Astrocyte (in vitro differentiated cells and primary cell): ENCODE measurements around the gene MYOF.
"Not testable (repeated sequence)": the region's sequence is repeated elsewhere in the genome, so short reads cannot be mapped to it uniquely, and the experiment has no call there.

Experiments used
- EZH2 ChIP-seq: IDR thresholded peaks from 2 replicates; pipeline ENCODE4 v1.6.1; 2012; ENCODE audit warnings: mild to moderate bottlenecking, low read length, inconsistent platforms; ENCODE audit not compliant: insufficient read depth
- TF ChIP-seq, protein P1 (sequence below): IDR thresholded peaks from 2 replicates; pipeline ENCODE4 v1.5.1; 2011; ENCODE audit warnings: low read depth, mild to moderate bottlenecking, inconsistent platforms, low read length, moderate library complexity; ENCODE audit not compliant: insufficient read depth

DNA sequence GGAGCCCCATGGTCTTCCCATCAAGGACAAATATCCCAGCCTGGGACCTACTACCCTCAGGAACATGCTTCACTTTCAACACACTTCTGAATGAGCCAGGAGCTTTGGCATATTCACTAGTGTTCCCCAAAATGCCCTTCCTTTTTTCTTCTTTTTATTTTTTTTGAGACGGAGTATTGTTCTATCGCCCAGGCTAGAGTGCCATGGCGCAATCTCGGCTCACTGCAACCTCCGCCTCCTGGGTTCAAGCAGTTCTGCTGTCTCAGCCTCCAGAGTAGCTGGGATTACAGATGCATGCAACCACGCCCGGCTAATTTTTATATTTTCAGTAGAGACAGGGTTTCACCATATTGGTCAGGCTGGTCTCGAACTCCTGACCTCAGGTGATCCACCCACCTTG lies 63.1 kb downstream of the MYOF start:
- TF ChIP-seq, protein P1, sequence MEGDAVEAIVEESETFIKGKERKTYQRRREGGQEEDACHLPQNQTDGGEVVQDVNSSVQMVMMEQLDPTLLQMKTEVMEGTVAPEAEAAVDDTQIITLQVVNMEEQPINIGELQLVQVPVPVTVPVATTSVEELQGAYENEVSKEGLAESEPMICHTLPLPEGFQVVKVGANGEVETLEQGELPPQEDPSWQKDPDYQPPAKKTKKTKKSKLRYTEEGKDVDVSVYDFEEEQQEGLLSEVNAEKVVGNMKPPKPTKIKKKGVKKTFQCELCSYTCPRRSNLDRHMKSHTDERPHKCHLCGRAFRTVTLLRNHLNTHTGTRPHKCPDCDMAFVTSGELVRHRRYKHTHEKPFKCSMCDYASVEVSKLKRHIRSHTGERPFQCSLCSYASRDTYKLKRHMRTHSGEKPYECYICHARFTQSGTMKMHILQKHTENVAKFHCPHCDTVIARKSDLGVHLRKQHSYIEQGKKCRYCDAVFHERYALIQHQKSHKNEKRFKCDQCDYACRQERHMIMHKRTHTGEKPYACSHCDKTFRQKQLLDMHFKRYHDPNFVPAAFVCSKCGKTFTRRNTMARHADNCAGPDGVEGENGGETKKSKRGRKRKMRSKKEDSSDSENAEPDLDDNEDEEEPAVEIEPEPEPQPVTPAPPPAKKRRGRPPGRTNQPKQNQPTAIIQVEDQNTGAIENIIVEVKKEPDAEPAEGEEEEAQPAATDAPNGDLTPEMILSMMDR = not testable (repeated sequence)
- TF ChIP-seq EZH2 = not testable (repeated sequence)
